Panc1 (cell line): Measurements from ENCODE around the gene LINGO3.

Experiments
- POLR2AphosphoS5 ChIP-seq: IDR thresholded peaks from 2 replicates; pipeline ENCODE4 v1.6.1; 2012; ENCODE audit warnings: mild to moderate bottlenecking, low read depth, low read length, moderate library complexity
- REST ChIP-seq, 2 experiments: IDR thresholded peaks; 2 replicates each; pipeline ENCODE4 v1.6.1; 2011 to 2012; ENCODE audit warnings: low read depth in 2 of 2, control low read depth in 1 of 2, low read length in 1 of 2, mild to moderate bottlenecking in 1 of 2, moderate library complexity in 1 of 2; ENCODE audit not compliant: insufficient read depth in 1 of 2
- TF ChIP-seq, protein P1 (sequence below): fragments of 450-650 bp; IDR thresholded peaks from 2 replicates; pipeline ENCODE4 v1.5.1; 2017; ENCODE audit warnings: mild to moderate bottlenecking

DNA sequence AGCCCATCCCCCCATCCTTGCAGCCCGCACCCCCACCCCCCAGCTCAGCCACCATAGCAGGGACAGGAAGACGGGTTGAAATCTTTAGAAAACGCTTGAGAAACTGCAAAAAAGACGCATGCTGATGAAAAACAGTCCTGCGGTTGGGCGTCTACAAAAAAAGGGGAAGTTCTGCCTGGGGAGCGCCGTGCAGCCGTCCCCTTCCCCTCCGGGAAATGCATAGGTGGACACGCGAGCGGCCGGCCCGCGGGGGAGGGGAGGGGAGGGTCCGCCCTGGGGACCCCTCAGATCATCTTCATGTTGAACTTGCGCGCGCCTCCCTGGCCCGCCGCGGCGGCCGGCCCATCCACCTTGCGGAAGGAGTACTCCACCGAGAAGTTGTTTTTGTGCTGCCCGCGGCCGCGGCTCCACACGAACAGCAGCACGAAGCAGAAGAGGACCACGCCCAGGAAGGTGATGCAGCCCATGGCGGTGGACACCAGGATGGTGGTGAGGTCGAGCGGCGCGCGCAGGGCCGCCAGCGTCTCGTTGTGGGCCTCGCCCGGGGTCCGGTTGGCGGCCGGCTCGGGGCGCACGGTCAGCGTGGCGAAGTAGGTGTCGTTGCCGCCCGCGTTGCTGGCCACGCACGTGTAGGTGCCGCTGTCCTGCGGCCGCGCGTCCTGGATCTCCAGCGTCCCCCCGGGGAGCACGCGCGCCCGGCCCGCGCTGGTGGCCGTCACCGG lies 18.1 kb downstream of the LINGO3 start:
- no peak for TF ChIP-seq REST (IDR thresholded peaks at IDR 0.05; ENCODE audit: insufficient read depth in 1 of 2, low read depth in 2 of 2, low read length in 1 of 2)
- no peak for TF ChIP-seq POLR2AphosphoS5
- TF ChIP-seq, protein P1, sequence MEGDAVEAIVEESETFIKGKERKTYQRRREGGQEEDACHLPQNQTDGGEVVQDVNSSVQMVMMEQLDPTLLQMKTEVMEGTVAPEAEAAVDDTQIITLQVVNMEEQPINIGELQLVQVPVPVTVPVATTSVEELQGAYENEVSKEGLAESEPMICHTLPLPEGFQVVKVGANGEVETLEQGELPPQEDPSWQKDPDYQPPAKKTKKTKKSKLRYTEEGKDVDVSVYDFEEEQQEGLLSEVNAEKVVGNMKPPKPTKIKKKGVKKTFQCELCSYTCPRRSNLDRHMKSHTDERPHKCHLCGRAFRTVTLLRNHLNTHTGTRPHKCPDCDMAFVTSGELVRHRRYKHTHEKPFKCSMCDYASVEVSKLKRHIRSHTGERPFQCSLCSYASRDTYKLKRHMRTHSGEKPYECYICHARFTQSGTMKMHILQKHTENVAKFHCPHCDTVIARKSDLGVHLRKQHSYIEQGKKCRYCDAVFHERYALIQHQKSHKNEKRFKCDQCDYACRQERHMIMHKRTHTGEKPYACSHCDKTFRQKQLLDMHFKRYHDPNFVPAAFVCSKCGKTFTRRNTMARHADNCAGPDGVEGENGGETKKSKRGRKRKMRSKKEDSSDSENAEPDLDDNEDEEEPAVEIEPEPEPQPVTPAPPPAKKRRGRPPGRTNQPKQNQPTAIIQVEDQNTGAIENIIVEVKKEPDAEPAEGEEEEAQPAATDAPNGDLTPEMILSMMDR, result no peak
